ENCODE results near the gene PTPRN2. TPM values are rescaled to one million over a fixed set of nuclear protein-coding genes. Genes with fewer than 3 reads are reported as not detected.

The PTPRN2 gene
- total RNA-seq, 1 experiment from 2014 or later, result not detected

DNA sequence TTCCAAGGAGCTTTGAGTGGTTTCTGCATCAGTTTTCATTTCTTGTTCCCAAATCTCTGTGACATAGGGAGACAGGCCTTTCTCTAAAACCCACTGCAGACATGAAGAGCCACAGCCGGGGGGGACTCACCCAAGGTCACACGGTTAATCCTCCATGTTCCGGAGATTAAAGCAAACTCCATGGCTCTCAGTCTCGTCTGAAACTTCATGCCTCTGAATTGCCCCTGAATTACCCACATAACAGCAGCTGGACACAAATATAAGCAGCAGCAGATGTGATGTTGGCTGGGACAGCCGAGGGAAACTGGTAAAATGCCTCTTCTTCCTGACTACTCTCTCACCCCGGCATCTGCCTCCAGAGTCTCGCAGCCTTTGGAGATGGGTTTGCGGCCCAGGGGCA, 848.6 kb downstream of the PTPRN2 start:
- Histone ChIP-seq H3F3A (ENCODE audit: insufficient read depth, low read depth) (no peaks in the 10 kb centered on the region), H3K27ac (no peak overlapping the region), H2AFZ (no peak overlapping the region), H4K20me1 (ENCODE audit: insufficient read depth) (0 out of 2 replicates have a peak, but pooled peaks cover 2% of the 10 kb centered on the region), H3K9me2 (ENCODE audit: insufficient read depth) (no peaks in the 10 kb centered on the region), H3K27me3 (ENCODE audit: insufficient read depth, low read depth) (peaks cover 100% of the 10 kb centered on the region), H3K79me2 (ENCODE audit: low read depth) (no peaks in the 10 kb centered on the region), H3K4me3 (no peak overlapping the region), H3K4me1 (replicated peaks; ENCODE audit: insufficient read depth) (no peaks in the 10 kb centered on the region), H3K36me3 (ENCODE audit: low read depth) (no peaks in the 10 kb centered on the region), H3K4me2 (no peak overlapping the region), H3K9me3 (ENCODE audit: insufficient read depth, low read depth) (no peaks in the 10 kb centered on the region)
- BruUV-seq (replicated peaks), result no TSS peak
- POLR2A ChIA-PET (ENCODE audit: unreplicated experiment), result no interaction called here
- TF ChIP-seq, protein P1, sequence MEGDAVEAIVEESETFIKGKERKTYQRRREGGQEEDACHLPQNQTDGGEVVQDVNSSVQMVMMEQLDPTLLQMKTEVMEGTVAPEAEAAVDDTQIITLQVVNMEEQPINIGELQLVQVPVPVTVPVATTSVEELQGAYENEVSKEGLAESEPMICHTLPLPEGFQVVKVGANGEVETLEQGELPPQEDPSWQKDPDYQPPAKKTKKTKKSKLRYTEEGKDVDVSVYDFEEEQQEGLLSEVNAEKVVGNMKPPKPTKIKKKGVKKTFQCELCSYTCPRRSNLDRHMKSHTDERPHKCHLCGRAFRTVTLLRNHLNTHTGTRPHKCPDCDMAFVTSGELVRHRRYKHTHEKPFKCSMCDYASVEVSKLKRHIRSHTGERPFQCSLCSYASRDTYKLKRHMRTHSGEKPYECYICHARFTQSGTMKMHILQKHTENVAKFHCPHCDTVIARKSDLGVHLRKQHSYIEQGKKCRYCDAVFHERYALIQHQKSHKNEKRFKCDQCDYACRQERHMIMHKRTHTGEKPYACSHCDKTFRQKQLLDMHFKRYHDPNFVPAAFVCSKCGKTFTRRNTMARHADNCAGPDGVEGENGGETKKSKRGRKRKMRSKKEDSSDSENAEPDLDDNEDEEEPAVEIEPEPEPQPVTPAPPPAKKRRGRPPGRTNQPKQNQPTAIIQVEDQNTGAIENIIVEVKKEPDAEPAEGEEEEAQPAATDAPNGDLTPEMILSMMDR (conservative IDR thresholded peaks at IDR 0.05), result no peak
- no peak for TF ChIP-seq EZH2 (IDR thresholded peaks at IDR 0.05; ENCODE audit: low read depth)
- intact Hi-C loops (cut with micrococcal nuclease; ENCODE audit: unreplicated experiment), result no loop called here
- CTCF ChIA-PET, result no interaction called here
- no peak for DNase-seq

DNA sequence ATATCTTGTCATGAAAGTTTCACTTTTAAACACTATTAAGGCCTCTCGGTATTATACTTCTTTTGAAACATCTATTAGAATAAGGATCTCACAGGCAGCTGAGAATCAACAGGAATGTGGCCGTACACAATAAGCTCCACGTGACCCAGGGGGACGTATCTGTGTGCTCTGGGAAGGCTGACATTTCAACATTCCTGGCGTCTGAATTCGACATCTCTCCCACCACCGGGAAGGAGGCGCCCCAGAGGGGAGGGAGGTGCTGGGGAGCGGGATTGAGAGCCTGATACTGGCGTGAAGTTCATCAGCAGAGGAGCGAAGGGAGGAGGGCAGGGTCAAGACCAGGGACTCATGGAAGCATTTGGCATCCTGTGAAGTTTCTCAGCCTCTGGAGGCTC, 849.6 kb downstream of the PTPRN2 start:
- H3K4me2 ChIP-seq, result no peak overlapping the region
- no peaks in the 10 kb centered on the region for H3K9me3 ChIP-seq (ENCODE audit: insufficient read depth, low read depth)
- 0 out of 2 replicates have a peak, but pooled peaks cover 2% of the 10 kb centered on the region for H4K20me1 ChIP-seq (ENCODE audit: insufficient read depth)
- intact Hi-C loops (cut with micrococcal nuclease; ENCODE audit: unreplicated experiment), result no loop called here
- TF ChIP-seq EZH2 (IDR thresholded peaks at IDR 0.05; ENCODE audit: low read depth), result no peak
- TF ChIP-seq, protein P1 (conservative IDR thresholded peaks at IDR 0.05), result no peak
- no peak overlapping the region for H3K4me3 ChIP-seq
- H3K79me2 ChIP-seq (ENCODE audit: low read depth), result no peaks in the 10 kb centered on the region
- DNase-seq, result no peak
- H2AFZ ChIP-seq, result no peak overlapping the region
- H3K27ac ChIP-seq, result no peak overlapping the region
- H3K36me3 ChIP-seq (ENCODE audit: low read depth), result no peaks in the 10 kb centered on the region
- no peaks in the 10 kb centered on the region for H3F3A ChIP-seq (ENCODE audit: insufficient read depth, low read depth)
- no peaks in the 10 kb centered on the region for H3K4me1 ChIP-seq (replicated peaks; ENCODE audit: insufficient read depth)
- BruUV-seq (replicated peaks), result no TSS peak
- H3K27me3 ChIP-seq (ENCODE audit: insufficient read depth, low read depth), result peaks cover 90% of the 10 kb centered on the region
- ChIA-PET CTCF (no interaction called here), POLR2A (ENCODE audit: unreplicated experiment) (no interaction called here)
- H3K9me2 ChIP-seq (ENCODE audit: insufficient read depth), result no peaks in the 10 kb centered on the region

DNA sequence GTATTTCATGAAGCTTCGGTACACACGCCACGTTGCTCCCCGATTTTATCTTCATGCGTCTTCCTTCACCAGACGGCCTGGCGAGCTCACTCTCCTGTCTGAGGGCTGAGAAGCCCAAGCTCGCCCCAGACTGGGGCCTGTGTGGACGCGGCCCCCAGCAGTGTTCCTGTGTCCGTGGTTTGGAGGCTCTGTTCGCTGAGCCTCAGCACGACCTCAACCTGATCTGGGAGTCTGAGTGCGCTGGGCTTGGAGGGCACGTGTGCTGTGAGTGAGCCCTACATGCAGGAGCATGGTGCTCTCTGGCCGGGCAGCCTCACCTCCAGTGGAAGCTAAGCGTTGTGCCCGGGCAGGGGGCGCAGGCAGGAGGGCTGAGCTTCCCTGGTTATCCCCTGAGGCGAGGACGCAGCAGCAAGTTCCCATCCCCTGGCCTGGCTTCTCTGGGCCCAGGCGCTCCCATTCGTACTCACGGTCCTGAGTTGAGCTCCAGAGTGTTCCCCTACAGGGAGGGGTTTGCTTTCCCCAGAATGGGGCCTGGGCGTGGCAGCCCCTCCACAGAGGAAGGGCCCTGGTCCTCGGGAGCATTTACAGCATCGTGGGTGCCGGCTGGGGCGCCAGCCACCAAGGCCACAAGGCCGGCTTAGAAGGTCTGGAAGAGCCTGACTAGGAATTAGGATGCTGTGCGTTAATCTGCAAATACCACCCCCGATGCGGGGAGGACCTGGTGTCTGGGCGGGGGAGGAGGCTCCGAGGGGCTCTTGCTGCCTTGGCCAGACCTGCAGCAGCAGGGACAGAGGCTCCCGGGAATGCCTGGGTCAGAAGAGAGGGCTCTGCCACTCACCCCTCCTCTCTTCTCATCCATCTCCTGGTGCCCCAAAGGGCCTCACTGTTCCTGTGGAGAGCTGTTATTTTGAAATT, 850.2 kb downstream of the PTPRN2 start:
- intact Hi-C loops (cut with micrococcal nuclease; ENCODE audit: unreplicated experiment), result no loop called here
- Histone ChIP-seq H2AFZ (no peak overlapping the region), H3K9me2 (ENCODE audit: insufficient read depth) (no peaks in the 10 kb centered on the region), H3K36me3 (ENCODE audit: low read depth) (no peaks in the 10 kb centered on the region), H3K9me3 (ENCODE audit: insufficient read depth, low read depth) (no peaks in the 10 kb centered on the region), H3F3A (ENCODE audit: insufficient read depth, low read depth) (no peaks in the 10 kb centered on the region), H4K20me1 (ENCODE audit: insufficient read depth) (0 out of 2 replicates have a peak, but pooled peaks cover 2% of the 10 kb centered on the region), H3K27ac (no peak overlapping the region), H3K4me3 (no peak overlapping the region), H3K4me2 (no peak overlapping the region), H3K79me2 (ENCODE audit: low read depth) (no peaks in the 10 kb centered on the region), H3K4me1 (replicated peaks; ENCODE audit: insufficient read depth) (no peaks in the 10 kb centered on the region), H3K27me3 (ENCODE audit: insufficient read depth, low read depth) (peaks cover 84% of the 10 kb centered on the region)
- ChIA-PET POLR2A (ENCODE audit: unreplicated experiment) (no interaction called here), CTCF (no interaction called here)
- TF ChIP-seq EZH2 (IDR thresholded peaks at IDR 0.05; ENCODE audit: low read depth), result 0 out of 2 replicates have a peak, but pooled peaks have one; percentile 8
- TF ChIP-seq, protein P1 (conservative IDR thresholded peaks at IDR 0.05), result no peak
- no peak for DNase-seq
- no TSS peak for BruUV-seq (replicated peaks)

All from PC-9 (cell line).